Measurements from ENCODE around the gene CARMIL1. TPM values are rescaled to one million over a fixed set of nuclear protein-coding genes. Genes with fewer than 3 reads are reported as not detected.
A peak's percentile ranks its signal among the peaks of the same experiment; 100 is the strongest.

CARMIL1 gene
- total RNA-seq, 1 experiment from 2014 or later: 25.2 TPM

DNA sequence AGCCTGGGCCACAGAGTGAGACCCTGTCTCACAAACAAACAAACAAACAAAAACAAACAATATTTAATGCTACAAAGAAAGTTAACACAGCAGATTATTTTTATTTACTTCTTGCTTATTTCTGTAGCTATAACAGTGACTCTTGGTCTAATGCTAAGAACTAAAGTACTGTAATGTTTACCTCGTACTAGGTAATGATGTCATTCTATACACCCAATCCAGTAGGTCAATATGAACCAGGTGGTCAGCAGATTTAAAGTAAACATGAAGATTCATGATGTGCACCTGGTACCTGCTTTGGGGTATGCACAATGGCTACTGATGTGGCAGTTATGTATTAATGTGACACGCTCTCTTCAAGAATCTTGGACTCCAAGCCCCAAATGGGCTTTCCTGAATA is 36.6 kb upstream of the CARMIL1 start:
- POLR2A ChIA-PET: interaction anchor here (2.0 kb wide), 1 partner anchor 9 kb away, joined by 6 read pairs; no protein-coding TSS in a partner anchor
- Mint-ChIP-seq H3K4me3 (ENCODE audit: unreplicated experiment) (no peak overlapping the region), H3K9me3 (ENCODE audit: unreplicated experiment) (no peaks in the 10 kb centered on the region), H3K27me3 (ENCODE audit: insufficient read depth, unreplicated experiment) (no peaks in the 10 kb centered on the region), H3K27ac (ENCODE audit: low read depth, unreplicated experiment) (no peak overlapping the region), H3K4me1 (ENCODE audit: insufficient read depth, unreplicated experiment) (peaks cover 5% of the 10 kb centered on the region), H3K36me3 (ENCODE audit: insufficient read depth, unreplicated experiment) (no peaks in the 10 kb centered on the region)
- BruUV-seq (replicated peaks): no TSS peak
- DNase-seq (ENCODE audit: unreplicated experiment): no peak
- TF ChIP-seq, protein P1, sequence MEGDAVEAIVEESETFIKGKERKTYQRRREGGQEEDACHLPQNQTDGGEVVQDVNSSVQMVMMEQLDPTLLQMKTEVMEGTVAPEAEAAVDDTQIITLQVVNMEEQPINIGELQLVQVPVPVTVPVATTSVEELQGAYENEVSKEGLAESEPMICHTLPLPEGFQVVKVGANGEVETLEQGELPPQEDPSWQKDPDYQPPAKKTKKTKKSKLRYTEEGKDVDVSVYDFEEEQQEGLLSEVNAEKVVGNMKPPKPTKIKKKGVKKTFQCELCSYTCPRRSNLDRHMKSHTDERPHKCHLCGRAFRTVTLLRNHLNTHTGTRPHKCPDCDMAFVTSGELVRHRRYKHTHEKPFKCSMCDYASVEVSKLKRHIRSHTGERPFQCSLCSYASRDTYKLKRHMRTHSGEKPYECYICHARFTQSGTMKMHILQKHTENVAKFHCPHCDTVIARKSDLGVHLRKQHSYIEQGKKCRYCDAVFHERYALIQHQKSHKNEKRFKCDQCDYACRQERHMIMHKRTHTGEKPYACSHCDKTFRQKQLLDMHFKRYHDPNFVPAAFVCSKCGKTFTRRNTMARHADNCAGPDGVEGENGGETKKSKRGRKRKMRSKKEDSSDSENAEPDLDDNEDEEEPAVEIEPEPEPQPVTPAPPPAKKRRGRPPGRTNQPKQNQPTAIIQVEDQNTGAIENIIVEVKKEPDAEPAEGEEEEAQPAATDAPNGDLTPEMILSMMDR (IDR thresholded peaks at IDR 0.05; ENCODE audit: unreplicated experiment): no peak
- intact Hi-C loops (cut with micrococcal nuclease): no loop called here
- CTCF ChIA-PET: interaction anchor here (0.6 to 0.8 kb wide), 2 partner anchors 21 to 234 kb away, joined by 3 to 4 read pairs; no protein-coding TSS in a partner anchor

DNA sequence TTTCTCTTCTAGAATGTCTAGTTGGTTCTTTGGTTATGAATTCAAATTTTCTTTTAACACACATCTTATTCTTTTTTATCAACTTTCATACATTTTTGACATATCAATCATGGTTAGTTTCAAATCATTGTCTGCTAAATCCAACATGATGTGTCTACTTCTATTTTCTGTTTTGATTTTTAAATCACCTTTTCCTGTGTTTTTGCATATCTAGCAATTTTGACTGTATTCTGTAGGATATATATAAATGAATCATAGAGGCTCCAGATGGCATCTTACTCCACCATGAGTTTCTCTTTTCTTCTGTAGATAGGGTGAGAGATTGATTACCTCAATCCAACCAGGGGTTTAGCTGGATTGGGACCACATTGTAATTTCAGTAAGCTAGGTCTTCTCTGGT is 34.3 kb upstream of the CARMIL1 start:
- DNase-seq (ENCODE audit: unreplicated experiment): no peak
- intact Hi-C loops (cut with micrococcal nuclease): no loop called here
- H3K36me3 Mint-ChIP-seq (ENCODE audit: insufficient read depth, unreplicated experiment): no peaks in the 10 kb centered on the region
- TF ChIP-seq, protein P1 (IDR thresholded peaks at IDR 0.05; ENCODE audit: unreplicated experiment): no peak
- H3K27me3 Mint-ChIP-seq (ENCODE audit: insufficient read depth, unreplicated experiment): no peaks in the 10 kb centered on the region
- no peaks in the 10 kb centered on the region for H3K9me3 Mint-ChIP-seq (ENCODE audit: unreplicated experiment)
- ChIA-PET POLR2A (interaction anchor here (1.2 kb wide), 1 partner anchor 21 kb away, joined by 4 read pairs; no protein-coding TSS in a partner anchor), CTCF (interaction anchor here (1.3 to 1.7 kb wide), 2 partner anchors 20 to 245 kb away, joined by 5 read pairs; no protein-coding TSS in a partner anchor)
- H3K27ac Mint-ChIP-seq (ENCODE audit: low read depth, unreplicated experiment): no peak overlapping the region
- peaks cover 5% of the 10 kb centered on the region for H3K4me1 Mint-ChIP-seq (ENCODE audit: insufficient read depth, unreplicated experiment)
- no peak overlapping the region for H3K4me3 Mint-ChIP-seq (ENCODE audit: unreplicated experiment)
- BruUV-seq (replicated peaks): no TSS peak

DNA sequence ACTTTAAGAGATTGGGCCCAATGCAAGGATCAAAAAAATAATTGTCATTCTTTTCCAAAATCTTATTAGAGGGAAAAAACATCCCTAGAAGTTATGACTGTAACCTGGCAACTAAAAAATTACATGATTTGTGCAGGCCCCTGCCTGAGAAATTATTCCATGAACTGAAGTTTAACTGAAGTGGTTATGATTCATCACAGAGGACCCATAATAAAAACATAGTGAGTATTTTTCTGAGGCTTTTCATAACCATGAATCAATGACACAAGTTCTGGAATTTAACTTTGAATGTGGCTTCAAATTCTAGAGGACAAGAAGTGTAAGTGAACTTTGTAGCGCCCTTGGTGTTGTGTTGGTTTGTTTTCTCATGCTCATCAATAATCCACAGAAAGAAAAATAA is 31.1 kb upstream of the CARMIL1 start:
- TF ChIP-seq, protein P1 (IDR thresholded peaks at IDR 0.05; ENCODE audit: unreplicated experiment): no peak
- peak; percentile 38 for DNase-seq (ENCODE audit: unreplicated experiment)
- ChIA-PET CTCF (no interaction called here), POLR2A (no interaction called here)
- H3K4me3 Mint-ChIP-seq (ENCODE audit: unreplicated experiment): no peak overlapping the region
- H3K27me3 Mint-ChIP-seq (ENCODE audit: insufficient read depth, unreplicated experiment): no peaks in the 10 kb centered on the region
- intact Hi-C loops (cut with micrococcal nuclease): no loop called here
- H3K9me3 Mint-ChIP-seq (ENCODE audit: unreplicated experiment): no peaks in the 10 kb centered on the region
- H3K27ac Mint-ChIP-seq (ENCODE audit: low read depth, unreplicated experiment): no peak overlapping the region
- H3K36me3 Mint-ChIP-seq (ENCODE audit: insufficient read depth, unreplicated experiment): no peaks in the 10 kb centered on the region
- no TSS peak for BruUV-seq (replicated peaks)
- peaks cover 17% of the 10 kb centered on the region for H3K4me1 Mint-ChIP-seq (ENCODE audit: insufficient read depth, unreplicated experiment)

DNA sequence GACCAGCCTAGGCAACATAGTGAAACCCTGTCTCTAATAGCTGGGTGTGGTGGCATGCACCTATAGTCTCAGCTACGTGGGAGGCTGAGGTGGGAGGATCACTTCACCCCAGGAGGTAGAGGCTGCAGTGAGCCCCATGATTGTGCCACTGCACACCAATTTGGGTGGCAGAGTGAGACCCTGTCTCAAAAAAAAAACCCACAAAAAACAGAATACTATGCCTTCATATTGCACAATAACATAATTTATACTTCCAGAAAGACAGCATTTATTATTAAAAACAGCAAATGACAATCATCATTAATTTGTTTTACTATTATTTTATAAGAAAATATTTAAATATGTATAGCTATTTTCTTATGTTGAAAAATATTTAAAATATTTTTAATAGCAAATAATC is 30.0 kb upstream of the CARMIL1 start:
- peaks cover 25% of the 10 kb centered on the region for H3K4me1 Mint-ChIP-seq (ENCODE audit: insufficient read depth, unreplicated experiment)
- H3K27ac Mint-ChIP-seq (ENCODE audit: low read depth, unreplicated experiment): no peak overlapping the region
- CTCF ChIA-PET: interaction anchor here (1.1 to 2.9 kb wide), 4 partner anchors 26 to 307 kb away, joined by 3 to 14 read pairs (median 10); partner anchors contain the start of gene CARMIL1
- TF ChIP-seq, protein P1 (IDR thresholded peaks at IDR 0.05; ENCODE audit: unreplicated experiment): no peak
- POLR2A ChIA-PET: interaction anchor here (0.7 to 1.4 kb wide), 4 partner anchors 26 to 102 kb away, joined by 3 to 5 read pairs (median 4); partner anchors contain the start of gene CARMIL1
- BruUV-seq (replicated peaks): no TSS peak
- DNase-seq (ENCODE audit: unreplicated experiment): no peak
- intact Hi-C loops (cut with micrococcal nuclease): no loop called here
- H3K9me3 Mint-ChIP-seq (ENCODE audit: unreplicated experiment): no peaks in the 10 kb centered on the region
- H3K36me3 Mint-ChIP-seq (ENCODE audit: insufficient read depth, unreplicated experiment): no peaks in the 10 kb centered on the region
- no peak overlapping the region for H3K4me3 Mint-ChIP-seq (ENCODE audit: unreplicated experiment)
- H3K27me3 Mint-ChIP-seq (ENCODE audit: insufficient read depth, unreplicated experiment): no peaks in the 10 kb centered on the region
